HAP-1 (cell line): ENCODE results near the gene SIRPB2.
A peak's percentile ranks its signal among the peaks of the same experiment; 100 is the strongest.

Source experiments
- DNase-seq, 2 experiments: peaks; one replicate each; pipeline ENCODE4 v3.0.0-alpha.2; 2016 to 2020; ENCODE audit warnings: low spot score in 2 of 2
- H3K27me3 ChIP-seq: fragments of 250-450 bp; sonication (Bioruptor Pico); 2 replicates; pipeline ENCODE4 v1.5.1; 2020; ENCODE audit warnings: low read depth, mild to moderate bottlenecking, moderate library complexity
- H3K36me3 ChIP-seq: fragments of 250-450 bp; sonication (Bioruptor Pico); replicated peaks from 2 replicates; pipeline ENCODE4 v1.5.1; 2020; ENCODE audit warnings: mild to moderate bottlenecking
- H3K4me1 ChIP-seq: fragments of 250-450 bp; sonication (Bioruptor Pico); 2 replicates; pipeline ENCODE4 v1.5.1; 2020; ENCODE audit warnings: mild to moderate bottlenecking
- H3K4me3 ChIP-seq: fragments of 250-450 bp; sonication (Bioruptor Pico); 2 replicates; pipeline ENCODE4 v1.5.1; 2020; ENCODE audit warnings: mild to moderate bottlenecking, moderate library complexity
- H3K9me3 ChIP-seq: fragments of 250-450 bp; sonication (Bioruptor Pico); 2 replicates; pipeline ENCODE4 v1.5.1; 2020; ENCODE audit warnings: mild to moderate bottlenecking, moderate library complexity
- in situ Hi-C: fragments of 300-500 bp; cut with MboI; formaldehyde crosslinking; loops from 3 replicates; pipeline ENCODE4 v1.14.3; 2020; ENCODE audit warnings: low sequenced_read_pairs, inconsistent platforms, mixed read lengths

The SIRPB2 gene

DNA sequence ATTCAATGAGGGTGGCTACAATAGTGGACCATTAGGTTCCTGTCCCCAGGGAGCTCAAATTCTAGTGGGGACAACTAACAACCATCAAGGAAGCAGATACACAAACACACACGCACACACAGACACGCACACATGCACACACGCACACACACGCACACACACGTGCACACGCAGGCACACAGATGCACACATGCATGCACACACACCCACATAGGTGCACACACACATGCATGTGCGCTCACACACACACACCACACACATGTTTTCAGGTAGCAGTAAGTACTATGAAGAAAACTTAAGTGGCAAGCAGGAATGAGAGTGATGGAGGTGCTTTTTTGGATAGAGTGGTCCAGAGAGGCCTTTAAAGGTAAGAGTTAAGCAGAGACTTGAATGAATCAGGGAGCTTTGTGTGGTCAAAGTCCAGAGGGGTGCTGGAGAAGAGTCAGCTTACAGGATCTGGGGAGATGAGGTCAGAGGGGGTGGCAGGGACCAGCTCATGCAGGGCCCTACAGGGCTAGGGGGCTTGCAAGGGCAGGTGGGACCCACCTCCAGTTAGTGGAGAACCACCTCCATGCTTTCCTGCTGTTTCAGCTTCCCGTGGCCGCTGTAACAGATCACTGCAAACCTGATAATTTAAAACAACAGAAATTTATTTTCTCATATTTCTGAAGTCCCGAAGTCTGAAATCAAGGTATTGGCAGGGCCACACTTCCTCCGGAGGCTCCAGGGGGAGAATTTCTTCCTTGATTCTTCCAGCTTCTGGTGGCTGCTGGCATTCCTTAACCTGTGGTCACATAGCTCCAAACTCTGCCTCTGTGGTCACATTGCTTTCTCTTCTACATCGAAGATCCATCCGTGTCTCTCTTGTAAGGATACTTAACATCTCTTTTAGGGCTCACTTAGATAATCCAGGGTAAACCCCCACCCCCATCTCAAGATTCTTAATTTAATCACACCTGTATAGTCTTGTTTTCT lies 17.7 kb downstream of the SIRPB2 start:
- in situ Hi-C loops = loop anchor here (25.0 kb wide), 1 partner anchor 361 kb away; the partner anchor contains the start of gene PSMF1
- no peak for DNase-seq

DNA sequence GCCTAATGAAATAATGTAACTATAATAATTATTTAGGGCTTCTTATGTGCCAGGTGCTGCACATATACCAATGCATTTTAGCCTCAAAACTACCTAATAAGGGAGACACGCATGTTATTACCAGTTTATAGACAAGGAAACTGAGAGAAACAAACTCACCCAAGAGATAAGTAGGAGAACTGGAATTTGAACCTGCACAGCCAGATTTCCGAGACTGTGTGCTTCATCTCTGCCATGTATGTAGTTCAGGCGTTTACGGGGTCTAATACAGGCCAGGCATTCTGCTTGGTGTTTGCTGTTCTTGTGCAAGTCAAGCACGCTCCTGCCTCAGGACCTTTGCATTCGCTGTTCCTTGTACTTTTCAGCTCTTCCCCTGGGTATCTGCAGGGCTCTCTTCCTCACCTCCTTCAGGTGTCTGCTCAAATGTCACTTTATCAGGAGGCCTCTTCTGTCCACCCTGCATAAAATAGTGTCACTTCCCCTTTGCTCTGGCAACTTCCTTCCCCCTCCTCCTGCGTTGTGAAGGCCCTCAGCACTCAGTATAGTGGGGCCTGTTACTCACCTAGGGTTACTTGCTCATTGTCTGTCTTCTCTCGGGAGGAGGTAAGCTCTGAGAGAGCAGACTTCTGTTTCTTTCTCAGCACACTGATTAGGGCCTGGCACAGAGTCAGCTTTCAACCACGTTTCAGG lies 18.5 kb downstream of the SIRPB2 start:
- no peak for DNase-seq
- Histone ChIP-seq H3K36me3 (no peaks in the 10 kb centered on the region), H3K4me3 (no peak overlapping the region), H3K9me3 (no peaks in the 10 kb centered on the region), H3K27me3 (peaks cover 10% of the 10 kb centered on the region; the same call in 1 of the 2 replicates), H3K4me1 (0 out of 2 replicates have a peak, but pooled peaks cover 3% of the 10 kb centered on the region)
- in situ Hi-C loops = loop anchor here (25.0 kb wide), 1 partner anchor 360 kb away; the partner anchor contains the start of gene PSMF1

More for the DNA sequence above, 17.7 kb downstream of the SIRPB2 start:
- Histone ChIP-seq H3K4me3 (no peak overlapping the region), H3K4me1 (0 out of 2 replicates have a peak, but pooled peaks cover 3% of the 10 kb centered on the region), H3K27me3 (peaks cover 5% of the 10 kb centered on the region; the same call in 1 of the 2 replicates), H3K36me3 (no peaks in the 10 kb centered on the region), H3K9me3 (no peaks in the 10 kb centered on the region)

DNA sequence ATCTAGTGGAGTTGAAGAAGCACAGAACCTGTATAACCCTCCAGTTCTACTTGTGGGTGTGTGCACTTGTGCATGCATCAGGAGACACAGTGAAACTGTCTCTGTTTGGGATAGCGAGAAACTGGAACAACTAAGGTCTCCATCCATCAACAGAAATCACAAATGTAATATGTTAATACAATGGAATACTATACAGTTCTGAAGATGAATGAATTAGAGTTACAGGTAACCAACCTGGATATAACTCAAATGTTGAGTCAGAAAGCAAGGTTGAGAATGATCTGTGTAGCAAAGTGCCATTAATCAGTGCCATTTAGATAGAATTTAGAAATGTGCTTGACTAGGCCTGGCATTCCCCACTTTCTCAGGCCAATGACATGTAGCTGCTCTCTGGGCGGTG lies 20.0 kb downstream of the SIRPB2 start:
- H3K4me1 ChIP-seq = 0 out of 2 replicates have a peak, but pooled peaks cover 3% of the 10 kb centered on the region
- peaks cover 15% of the 10 kb centered on the region for H3K27me3 ChIP-seq
- no peak overlapping the region for H3K4me3 ChIP-seq
- DNase-seq = no peak
- in situ Hi-C loops = loop anchor here (25.0 kb wide), 1 partner anchor 359 kb away; the partner anchor contains the start of gene PSMF1
- H3K36me3 ChIP-seq = peaks cover 3% of the 10 kb centered on the region; the same call in 1 of the 2 replicates
- no peaks in the 10 kb centered on the region for H3K9me3 ChIP-seq

DNA sequence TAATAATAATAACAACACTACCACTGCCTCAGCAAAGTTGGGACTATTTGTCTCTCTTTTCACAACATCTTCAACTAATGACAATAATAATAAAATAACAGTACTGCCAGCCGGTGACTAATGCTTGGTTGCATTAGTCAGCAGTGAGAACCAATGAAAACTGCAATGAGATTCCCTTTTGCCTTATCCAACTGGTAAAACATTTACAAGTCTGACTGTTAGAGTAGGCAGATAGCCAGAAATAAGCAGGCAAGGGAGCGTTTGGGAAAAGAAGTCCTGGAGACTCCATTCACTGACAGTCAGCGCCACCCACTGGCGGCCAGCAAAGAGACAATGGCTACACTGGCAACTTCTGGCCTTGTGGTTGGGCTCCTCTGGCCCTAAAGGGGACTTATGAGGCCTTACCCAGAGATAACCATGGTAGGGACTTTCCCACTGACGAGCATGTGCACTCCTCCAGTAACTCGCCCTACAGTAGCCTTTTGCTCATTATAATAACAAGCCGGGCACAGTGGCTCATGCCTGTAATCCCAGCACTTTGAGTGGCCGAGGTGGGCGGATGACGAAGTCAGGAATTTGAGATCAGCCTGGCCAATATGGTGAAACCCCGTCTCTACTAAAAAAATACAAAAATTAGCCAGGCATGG lies 21.2 kb downstream of the SIRPB2 start:
- Histone ChIP-seq H3K27me3 (peaks cover 15% of the 10 kb centered on the region), H3K4me1 (peaks cover 8% of the 10 kb centered on the region), H3K4me3 (no peak overlapping the region), H3K36me3 (peaks cover 3% of the 10 kb centered on the region; the same call in 1 of the 2 replicates), H3K9me3 (no peaks in the 10 kb centered on the region)
- peak; percentile 76 to 85 for DNase-seq
- in situ Hi-C loops = loop anchor here (25.0 kb wide), 1 partner anchor 358 kb away; the partner anchor contains the start of gene PSMF1

DNA sequence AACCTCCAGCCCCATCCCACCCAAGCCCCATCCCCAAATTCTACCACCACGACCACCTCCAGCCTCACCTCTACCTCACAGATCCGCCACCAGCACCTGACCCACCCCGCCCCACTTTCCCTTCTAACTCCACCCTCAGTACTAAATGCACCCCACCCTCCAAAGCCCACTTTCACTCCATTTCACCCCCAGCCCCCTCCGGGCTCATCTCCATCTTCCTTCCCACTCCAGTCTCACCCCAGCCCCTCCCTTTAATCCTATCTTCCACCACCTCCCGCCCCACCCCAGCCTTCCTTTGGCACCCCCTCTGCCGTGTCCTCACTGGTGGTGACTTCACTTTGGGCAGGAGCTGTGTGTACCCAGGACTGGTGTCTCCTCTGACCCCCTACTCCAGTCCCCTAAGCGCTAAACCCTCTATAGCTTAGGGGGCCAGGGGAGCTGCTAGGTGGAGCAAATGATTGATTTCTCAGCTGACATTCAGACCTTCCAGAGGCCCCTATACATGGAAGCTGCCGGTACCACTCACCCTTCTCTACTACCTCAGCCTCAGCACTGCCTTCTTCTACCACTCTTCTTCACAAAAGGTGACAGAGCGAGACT lies 21.8 kb downstream of the SIRPB2 start:
- DNase-seq = no peak
- H3K9me3 ChIP-seq = no peaks in the 10 kb centered on the region
- H3K27me3 ChIP-seq = peaks cover 15% of the 10 kb centered on the region
- peaks cover 3% of the 10 kb centered on the region; the same call in 1 of the 2 replicates for H3K36me3 ChIP-seq
- peaks cover 8% of the 10 kb centered on the region for H3K4me1 ChIP-seq
- in situ Hi-C loops = loop anchor here (25.0 kb wide), 1 partner anchor 357 kb away; the partner anchor contains the start of gene PSMF1
- no peak overlapping the region for H3K4me3 ChIP-seq

DNA sequence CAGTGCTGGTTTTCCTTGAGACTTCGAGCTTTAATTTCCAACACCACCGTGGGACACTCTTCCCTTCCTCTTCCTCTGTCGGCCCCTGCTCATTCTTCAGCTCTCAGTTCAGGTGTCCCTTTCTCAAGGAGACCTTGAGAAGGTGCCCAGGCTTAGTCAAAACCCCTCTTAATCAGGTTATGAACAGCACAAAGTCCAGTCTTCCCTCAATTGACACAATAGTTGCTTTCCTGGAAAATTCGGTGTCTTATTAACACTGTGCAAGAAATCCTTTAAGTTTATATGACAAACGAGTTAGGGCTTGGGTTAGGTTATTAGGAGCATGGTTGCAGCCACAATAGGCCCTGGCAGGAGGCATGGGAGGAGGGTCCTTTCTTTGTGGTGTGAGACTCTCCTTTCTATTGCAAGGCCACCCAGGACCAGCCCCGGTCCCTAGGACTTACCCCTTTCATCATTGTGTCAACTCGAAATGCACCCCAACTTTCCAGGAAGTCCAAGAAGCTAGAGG lies 23.0 kb downstream of the SIRPB2 start:
- no peaks in the 10 kb centered on the region for H3K9me3 ChIP-seq
- no peak overlapping the region for H3K4me3 ChIP-seq
- no peak for DNase-seq
- H3K4me1 ChIP-seq = peaks cover 8% of the 10 kb centered on the region
- peaks cover 3% of the 10 kb centered on the region; the same call in 1 of the 2 replicates for H3K36me3 ChIP-seq
- peaks cover 15% of the 10 kb centered on the region for H3K27me3 ChIP-seq
- in situ Hi-C loops = loop anchor here (25.0 kb wide), 1 partner anchor 356 kb away; the partner anchor contains the start of gene PSMF1

DNA sequence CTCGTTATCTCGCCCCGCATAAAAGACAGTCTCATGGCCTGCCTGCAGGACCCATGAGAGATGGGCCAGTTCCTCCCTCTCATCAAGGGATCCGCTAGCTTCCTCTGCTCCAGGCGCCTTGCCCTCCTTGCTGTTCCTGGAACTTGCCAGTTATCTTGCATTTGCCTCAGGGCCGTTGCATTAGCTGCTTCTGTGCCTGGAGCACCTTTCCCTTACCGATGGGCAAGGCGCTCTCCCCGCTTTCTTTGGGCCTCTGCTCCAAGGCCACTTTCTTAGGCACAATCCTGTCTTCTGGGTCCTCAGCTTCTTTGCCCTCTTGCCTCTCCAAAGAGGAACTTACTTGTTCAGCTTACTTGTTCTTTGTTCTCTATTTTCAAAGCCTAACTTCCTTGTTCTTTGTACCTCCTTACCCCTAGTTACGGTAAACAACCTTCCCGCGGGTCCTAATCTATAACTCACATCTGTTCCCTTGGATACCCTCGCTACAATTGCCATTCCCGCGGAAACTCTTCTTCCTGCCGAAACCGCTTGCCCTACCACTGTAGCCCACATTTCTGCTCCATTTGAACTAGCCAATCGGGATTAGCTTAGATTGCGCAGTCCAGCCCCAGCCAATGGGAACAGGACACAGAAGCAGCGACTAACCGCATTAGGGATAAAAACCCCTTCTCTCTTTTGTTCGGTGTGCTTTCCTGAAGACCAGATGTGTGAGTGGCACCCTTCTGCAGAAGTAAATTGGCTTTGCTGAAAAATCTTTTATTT lies 23.7 kb downstream of the SIRPB2 start:
- Histone ChIP-seq H3K9me3 (no peaks in the 10 kb centered on the region), H3K36me3 (peaks cover 3% of the 10 kb centered on the region; the same call in 1 of the 2 replicates), H3K4me3 (no peak overlapping the region; the same call in 1 of the 2 replicates), H3K4me1 (peaks cover 8% of the 10 kb centered on the region), H3K27me3 (peaks cover 15% of the 10 kb centered on the region)
- no peak for DNase-seq
- in situ Hi-C loops = loop anchor here (25.0 kb wide), 1 partner anchor 355 kb away; the partner anchor contains the start of gene PSMF1

DNA sequence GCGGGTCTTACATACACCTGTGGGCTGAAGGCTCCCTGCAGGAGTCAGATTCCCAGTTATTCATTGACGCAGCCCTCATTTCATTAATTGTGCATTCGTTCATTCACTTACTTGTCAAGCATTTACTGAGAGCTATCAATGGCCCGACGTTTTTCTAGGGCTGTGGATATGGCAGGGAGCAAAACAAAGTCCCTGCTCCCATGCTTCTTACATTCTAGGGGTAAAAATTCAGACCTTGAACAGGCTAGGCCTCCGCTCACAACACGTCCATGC lies 24.2 kb downstream of the SIRPB2 start:
- Histone ChIP-seq H3K9me3 (no peaks in the 10 kb centered on the region), H3K4me3 (peak overlapping the region; percentile 15), H3K27me3 (peaks cover 15% of the 10 kb centered on the region), H3K4me1 (peaks cover 8% of the 10 kb centered on the region), H3K36me3 (peaks cover 3% of the 10 kb centered on the region; the same call in 1 of the 2 replicates)
- in situ Hi-C loops = loop anchor here (25.0 kb wide), 1 partner anchor 355 kb away; the partner anchor contains the start of gene PSMF1
- no peak for DNase-seq

DNA sequence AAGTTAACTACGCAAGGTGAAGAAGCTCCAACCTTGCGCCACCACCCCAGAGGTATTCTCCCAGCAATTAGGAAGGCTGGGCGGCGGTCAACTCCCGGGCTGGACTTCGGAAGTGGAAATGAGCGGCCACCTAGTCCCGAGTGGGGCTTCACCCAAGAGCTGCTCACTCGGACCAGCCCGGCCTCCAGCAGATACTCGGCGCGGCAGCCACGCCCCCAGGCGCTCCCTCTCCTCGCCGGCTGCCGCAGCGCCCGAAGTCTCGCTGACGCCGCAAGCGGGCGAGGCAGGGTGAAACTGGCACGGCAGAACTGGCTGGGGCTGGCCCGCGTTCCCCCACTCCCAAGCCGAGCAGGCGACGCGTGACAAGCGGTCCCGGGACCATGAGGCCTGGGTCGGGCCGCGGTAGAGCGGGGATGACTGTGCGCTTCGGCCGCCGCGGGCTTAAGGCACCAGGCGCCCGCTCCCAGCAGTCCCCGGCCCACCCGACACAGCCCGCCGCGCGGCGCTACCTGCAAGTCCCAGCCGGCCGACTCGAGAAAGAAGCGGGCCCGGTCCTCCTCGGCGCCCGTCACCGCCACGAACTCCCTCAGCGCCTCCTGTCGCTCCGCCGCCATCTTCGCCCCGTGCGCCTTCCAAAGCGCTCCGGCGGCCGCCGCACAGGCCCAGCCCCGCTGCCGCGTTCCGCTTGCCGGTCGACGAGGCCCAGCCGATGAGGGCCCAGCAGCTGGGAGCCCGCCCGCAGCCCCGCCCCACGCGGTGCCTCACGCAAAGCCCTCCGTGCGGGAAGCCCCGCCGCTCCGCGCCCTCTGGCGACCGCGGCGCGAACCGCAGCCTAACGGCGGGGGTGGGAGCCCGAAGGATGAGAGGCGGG lies 24.8 kb downstream of the SIRPB2 start, which contains the start of gene NSFL1C:
TSS of gene NSFL1C (minus strand) at position 639 of the 871 bp plus-strand sequence. CDS start at position 614, 25 bp downstream.
- Histone ChIP-seq H3K27me3 (peaks cover 15% of the 10 kb centered on the region), H3K36me3 (peaks cover 8% of the 10 kb centered on the region), H3K9me3 (no peaks in the 10 kb centered on the region), H3K4me3 (peak within 1 kb of the TSS; percentile 92), H3K4me1 (peaks cover 8% of the 10 kb centered on the region)
- in situ Hi-C loops = loop anchor here (25.0 kb wide), 1 partner anchor 354 kb away; the partner anchor contains the start of gene PSMF1
- peak; percentile 77 to 95 for DNase-seq

DNA sequence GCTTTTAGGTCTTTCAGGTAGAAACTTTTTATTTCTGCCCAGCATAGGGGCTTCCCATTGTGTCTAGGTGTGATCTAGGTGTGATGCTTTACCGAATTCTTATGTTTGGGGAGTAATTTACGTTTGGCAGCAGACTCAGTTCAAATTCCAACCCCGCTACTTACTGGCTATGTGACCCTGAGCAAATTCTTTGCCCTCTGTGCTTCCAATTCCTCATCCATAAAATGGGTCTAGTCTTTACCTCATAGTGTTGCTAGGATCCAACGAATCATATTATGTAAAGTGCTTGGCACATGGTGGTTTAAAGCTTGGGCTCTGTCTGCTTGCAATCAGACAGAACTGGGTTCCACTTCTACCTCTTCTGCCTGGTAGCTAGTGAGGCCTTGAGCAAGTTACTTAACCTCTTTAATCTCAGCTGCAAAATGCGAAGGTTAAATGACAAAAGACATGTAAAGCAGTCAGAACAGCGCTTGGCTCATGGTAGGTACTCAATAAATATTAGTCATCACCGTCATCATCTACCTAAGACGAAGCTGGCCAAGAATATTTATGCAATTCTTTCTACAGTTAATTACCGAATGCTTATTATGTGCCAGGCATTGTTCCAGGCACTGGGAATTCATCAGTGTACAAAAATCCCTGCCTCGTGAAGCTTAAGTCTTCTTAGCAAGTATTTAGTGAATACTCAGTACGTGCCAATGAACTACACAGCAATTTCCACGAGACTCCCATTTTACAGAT lies 25.6 kb downstream of the SIRPB2 start:
- no peak for DNase-seq
- Histone ChIP-seq H3K36me3 (peaks cover 10% of the 10 kb centered on the region), H3K27me3 (peaks cover 15% of the 10 kb centered on the region), H3K4me1 (peaks cover 8% of the 10 kb centered on the region), H3K9me3 (no peaks in the 10 kb centered on the region), H3K4me3 (peak overlapping the region; percentile 92)
- in situ Hi-C loops = loop anchor here (25.0 kb wide), 1 partner anchor 353 kb away; the partner anchor contains the start of gene PSMF1
